Tibial nerve (tissue), 4 donors: ENCODE results near the gene SLC45A3.

Experiments used
- EP300 ChIP-seq, 2 donors: sonication (generic); formaldehyde crosslinking; IDR thresholded peaks; one replicate each; pipeline ENCODE4 v1.6.1; 2017; ENCODE audit warnings: antibody characterized with exemption in 2 of 2, mild to moderate bottlenecking in 1 of 2
- TF ChIP-seq, protein P1 (sequence below), 5 experiments: fragments of 200-600 bp in 3 of 5; fragments of 450-650 bp in 2 of 5; sonication (generic) in 3 of 5; IDR thresholded peaks; one replicate each; pipeline ENCODE4 v1.5.1; 2016 to 2019; ENCODE audit warnings: antibody characterized with exemption in 5 of 5, mild to moderate bottlenecking in 3 of 5, moderate library complexity in 2 of 5

DNA sequence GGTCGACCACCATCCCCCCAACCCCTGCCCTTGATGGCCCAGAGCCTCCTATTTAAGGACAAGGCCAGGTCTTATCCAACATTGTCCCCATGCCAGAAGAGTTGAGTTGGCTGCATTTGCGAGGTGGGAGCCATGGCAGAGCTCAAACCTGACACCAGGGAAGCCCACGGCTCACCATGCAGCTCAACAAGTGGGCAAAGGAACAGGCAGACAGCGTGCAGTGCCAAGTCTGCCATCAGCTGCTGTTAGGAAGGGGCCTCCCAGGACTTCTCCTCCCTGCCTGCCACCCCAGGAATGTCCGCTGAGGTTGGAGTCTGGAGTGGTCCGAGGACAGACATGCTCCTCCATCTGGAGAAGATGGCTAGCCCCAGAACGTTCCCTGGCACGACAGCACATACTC lies 19.9 kb downstream of the SLC45A3 start:
- no peak for TF ChIP-seq EP300 (IDR thresholded peaks at IDR 0.05)
- TF ChIP-seq, protein P1, sequence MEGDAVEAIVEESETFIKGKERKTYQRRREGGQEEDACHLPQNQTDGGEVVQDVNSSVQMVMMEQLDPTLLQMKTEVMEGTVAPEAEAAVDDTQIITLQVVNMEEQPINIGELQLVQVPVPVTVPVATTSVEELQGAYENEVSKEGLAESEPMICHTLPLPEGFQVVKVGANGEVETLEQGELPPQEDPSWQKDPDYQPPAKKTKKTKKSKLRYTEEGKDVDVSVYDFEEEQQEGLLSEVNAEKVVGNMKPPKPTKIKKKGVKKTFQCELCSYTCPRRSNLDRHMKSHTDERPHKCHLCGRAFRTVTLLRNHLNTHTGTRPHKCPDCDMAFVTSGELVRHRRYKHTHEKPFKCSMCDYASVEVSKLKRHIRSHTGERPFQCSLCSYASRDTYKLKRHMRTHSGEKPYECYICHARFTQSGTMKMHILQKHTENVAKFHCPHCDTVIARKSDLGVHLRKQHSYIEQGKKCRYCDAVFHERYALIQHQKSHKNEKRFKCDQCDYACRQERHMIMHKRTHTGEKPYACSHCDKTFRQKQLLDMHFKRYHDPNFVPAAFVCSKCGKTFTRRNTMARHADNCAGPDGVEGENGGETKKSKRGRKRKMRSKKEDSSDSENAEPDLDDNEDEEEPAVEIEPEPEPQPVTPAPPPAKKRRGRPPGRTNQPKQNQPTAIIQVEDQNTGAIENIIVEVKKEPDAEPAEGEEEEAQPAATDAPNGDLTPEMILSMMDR (IDR thresholded peaks at IDR 0.05): no peak
